Stimulated activated CD8-positive, alpha-beta memory T cell treated with anti-CD3 and anti-CD28 coated beads, Interleukin-15, amount 100 ng/mL, for 1 hour (primary cell): ENCODE results near the gene MAB21L3.

Experiments used
- DNase-seq: peaks from one replicate; pipeline ENCODE4 v3.0.0-alpha.2; 2020; ENCODE audit warnings: low read depth

Gene MAB21L3

DNA sequence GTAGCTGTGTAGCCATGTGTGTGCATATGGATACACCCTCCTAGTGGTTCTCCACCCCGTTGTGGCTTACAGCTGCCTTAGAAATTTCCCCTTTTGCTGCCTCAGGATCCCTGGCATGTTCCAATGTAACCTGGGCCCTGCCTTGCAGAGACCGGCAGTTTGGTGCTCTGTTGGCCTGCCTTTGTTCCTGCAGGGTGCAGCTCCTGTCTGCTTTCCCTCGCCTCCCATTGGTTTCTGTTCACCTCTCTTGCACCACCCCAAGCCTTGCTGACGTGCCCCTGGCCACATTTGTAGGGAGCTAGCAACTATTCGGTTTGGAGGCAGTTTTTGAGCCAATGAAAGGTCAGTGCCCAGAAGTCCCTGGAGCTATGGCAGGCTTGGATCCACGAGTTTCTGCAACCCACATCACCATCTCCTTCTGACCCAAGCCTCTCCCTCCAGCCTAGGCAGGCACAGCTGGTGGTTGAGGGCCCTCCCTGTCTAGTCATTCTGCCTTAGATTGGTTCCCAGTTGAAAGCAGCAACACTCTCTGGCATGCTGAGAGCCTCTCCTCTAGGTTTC is 54.9 kb downstream of the MAB21L3 start:
- no peak for DNase-seq

DNA sequence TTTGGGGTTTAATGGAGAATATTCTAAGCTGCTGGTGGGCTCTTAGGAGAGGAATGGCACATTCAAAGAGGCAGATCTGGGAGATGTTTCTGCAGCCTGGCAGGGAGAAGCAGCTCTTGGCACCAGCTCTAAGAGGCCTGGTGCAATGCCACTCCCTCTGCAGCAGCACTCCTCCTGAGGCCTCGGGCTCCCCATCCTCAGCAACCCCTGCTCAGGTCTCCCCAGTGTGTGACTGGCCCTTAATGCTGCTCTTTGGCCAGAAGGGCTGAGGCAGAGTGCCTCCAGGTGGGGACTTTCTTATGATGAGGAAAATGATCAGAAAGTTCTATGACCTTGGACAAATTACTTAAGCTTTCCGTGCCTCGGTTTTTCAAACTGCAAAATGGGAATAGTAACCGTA is 55.5 kb downstream of the MAB21L3 start:
- no peak for DNase-seq

DNA sequence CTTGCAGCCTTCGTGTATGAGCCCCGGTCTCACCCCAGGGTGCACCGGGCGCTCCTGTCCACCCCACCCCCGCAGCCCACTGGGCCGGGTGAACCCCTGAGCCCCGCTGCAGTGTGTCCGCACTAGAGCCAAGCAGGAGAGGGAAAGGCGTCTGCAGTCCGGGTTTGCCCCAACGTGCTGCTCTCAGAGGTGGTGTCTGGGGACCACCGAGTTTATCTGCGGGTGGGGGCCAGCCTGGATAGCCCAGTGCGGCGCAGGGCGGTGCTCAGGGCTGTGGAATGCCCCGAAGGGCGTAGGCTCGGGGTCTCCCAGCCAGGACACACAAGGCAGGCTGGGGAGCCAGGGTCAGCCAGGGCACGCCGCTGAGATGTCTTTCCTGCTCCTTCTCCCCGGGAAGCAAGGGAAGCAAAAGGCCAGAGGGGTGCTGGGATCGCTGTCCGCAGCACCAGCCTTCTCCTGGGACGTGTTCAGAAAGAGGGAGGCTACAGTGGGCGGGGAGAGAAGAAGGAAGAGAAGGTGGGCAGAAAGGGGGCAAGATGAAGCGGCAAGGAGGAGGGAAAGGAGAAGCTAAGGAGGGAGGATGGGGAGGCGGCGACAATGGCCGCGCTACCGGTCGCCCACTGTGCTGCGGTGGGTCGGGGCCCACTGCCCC is 56.6 kb downstream of the MAB21L3 start:
- no peak for DNase-seq

DNA sequence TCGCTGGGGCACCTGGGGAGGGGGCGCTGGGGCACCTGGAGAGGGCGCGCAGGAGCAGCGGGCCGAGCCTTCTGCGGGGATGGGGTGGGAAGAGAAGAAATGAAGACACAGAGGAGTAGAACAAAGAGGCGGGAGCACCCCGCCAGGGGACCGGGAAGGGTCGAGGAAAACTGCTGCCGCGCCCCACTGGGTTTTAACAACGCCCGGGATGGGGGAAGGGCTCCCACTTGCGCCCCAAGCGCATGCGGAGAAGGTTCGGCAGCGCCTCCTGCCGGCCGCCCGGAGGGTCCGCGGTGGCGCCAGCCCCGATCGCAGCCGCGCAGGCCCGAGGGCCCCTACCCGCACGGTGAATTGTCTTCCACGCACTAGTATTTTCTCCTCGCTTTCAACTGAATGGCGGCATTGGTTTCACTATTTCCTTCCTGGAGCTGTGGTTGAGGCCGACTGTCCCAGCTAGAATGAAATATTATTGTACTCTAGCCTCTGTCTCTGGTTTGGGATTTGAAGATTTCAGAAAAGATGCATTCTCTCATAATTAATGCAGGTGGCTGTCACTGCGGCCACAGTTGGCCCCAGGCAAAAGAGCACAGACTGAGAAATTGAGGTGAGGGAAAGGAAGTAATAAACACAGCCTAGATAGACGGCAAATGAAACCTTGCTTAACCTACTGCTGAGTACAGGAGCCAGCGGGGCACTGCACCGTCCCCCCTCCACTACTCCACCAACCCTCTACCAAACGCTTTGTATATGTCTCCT is 57.3 kb downstream of the MAB21L3 start:
- DNase-seq, result peak; percentile 66

DNA sequence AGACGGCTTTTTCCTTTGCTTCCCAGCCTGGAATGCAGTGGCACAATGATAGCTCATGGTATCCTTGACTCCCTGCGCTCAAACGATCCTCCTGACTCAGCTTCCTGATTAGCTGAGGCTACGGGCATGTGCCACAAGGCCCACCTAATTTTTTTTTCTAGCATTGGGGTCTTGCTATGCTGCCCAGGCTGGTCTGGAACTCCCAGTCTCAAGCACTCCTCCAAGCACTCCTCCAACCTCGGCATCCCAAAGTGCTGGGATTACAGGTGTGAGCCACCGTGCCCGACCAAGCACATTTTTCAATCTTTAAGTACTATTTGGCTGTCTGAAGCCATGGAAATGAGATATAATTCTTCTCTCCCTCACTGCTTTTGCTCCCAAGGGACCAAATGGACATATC is 58.7 kb downstream of the MAB21L3 start:
- no peak for DNase-seq

DNA sequence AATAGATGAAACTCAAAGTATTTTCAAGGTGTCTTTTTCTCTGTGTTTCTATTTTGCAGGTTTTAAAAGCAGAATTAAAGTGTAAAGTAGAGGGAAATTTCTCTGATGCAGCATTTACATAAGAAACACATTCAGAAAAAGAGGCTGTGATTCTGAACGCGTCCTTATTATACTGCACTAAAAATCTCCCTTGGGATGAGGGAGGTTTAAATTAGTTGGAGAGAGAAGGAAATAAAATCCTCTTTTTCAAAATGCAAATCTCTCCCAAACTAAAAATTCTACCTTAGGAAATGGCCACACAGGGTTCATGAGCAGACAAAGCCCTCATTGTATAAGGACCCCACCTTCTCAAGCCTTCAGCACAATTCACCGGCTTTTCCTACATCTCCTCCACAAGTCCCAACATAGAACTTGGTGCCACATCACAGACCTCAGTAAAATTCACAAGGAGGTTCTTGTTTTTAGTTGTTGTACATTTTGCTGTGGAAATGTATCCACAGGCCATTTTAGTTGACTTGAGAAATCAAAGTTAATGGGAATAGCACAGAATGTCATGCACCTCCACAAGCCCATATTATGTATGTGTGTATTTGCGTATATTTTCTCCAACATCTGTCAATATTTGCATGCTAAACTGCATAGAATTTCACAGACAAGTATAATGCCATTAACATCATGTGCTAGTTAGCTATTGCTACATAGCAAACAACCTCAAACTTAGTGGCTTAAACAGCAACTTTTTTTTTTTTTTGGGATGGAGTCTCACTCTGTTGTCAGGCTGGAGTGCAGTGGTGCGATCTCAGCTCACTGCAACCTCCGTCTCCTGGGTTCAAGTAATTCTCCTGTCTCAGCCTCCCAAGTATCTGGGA is 59.8 kb downstream of the MAB21L3 start:
- no peak for DNase-seq

DNA sequence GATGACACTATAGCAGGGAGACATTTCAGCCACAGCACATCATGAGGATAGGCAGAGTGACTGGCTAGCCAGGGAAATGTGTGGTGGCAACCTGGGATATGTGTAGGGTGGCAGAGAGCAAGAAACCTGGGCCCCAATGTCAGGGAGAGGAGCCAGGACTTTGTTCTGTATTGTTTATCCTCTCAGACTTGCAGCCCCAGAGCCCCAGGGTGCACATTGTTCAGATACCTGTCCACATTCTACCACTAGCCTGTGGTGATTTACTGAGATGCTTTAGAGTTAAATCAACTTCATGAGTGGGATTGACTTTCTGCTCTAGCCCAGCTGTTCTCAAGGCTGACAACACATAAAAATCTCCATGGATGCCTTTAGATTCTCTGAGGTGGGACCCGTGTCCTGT is 61.5 kb downstream of the MAB21L3 start:
- no peak for DNase-seq

DNA sequence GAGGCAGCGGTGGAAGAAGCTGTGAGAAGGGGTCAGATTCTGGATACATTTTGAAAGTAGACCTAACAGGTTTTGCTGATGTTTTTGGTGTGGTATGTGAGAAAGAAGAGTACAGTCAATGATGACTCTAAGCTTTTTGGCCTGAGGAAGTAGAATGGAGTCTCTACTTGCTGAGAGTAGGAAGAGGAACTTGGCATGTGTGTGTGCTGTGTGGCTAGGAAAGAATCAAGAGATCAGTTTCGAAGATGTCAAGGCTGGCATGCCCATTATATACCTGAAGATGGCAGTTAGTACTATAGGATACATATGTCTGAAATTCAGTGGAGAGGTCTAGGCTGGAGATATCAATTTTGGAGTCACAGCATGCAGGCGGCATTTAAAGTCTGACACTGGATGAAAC is 64.4 kb downstream of the MAB21L3 start:
- no peak for DNase-seq

DNA sequence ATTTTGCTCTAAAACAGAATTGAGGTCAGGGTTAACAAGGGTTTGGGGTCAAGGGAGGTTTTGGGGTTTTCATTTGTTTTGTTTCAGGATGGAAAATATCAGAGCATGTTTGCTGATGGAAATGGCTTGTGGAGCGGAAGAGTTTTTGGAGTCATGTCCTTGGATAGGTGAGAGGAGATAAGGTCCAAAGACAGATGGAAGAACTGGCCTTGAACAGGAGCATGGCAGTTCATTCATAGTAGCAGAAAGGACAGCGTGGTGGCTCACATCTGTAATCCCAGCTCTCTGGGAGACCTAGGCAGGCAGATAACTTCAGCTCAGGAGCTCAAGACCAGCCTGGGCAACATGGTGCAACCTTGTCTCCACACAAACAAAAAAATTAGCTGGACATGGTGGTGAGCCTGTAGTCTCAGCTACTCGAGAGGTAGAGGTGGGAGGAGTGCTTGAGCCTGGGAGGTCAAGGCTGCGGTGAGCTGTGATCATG is 65.1 kb downstream of the MAB21L3 start:
- DNase-seq, result no peak

DNA sequence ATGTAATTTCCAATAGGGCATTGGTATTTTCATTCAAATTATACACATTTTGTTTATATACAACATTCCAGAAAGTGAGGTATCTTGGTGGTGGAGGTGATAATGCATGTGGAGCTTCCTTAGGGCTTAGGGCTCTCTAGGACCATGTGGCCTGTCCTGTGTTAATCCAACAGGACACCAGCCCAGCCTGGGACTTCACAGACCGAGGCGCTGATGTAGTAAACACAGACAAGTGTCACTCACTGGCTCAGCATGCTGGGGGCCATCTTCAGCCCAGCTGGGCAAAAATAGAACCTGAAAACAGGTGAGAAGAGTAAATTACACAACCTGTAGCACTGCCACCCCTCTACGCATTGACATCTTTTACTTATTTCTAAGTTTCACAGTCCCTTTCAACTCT is 66.7 kb downstream of the MAB21L3 start:
- no peak for DNase-seq

DNA sequence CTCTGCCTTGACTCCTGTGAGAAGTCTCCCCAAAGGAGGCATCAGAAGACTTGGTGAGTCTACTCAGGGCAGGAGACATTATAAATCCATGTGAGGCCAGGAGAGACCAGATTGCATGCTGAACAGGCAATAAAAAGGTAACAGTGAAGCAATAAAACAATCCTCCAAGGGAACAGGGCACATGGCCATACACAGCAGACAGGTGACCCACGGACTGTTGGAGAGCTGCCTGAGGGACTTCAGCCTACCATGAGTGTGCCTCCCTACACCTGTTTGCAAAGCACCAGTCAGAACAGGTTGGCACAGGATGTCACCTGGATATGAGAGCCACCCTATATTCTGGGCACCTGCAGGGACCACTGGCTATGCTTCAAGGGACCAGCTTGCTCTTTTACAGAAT is 67.6 kb downstream of the MAB21L3 start:
- DNase-seq, result no peak

DNA sequence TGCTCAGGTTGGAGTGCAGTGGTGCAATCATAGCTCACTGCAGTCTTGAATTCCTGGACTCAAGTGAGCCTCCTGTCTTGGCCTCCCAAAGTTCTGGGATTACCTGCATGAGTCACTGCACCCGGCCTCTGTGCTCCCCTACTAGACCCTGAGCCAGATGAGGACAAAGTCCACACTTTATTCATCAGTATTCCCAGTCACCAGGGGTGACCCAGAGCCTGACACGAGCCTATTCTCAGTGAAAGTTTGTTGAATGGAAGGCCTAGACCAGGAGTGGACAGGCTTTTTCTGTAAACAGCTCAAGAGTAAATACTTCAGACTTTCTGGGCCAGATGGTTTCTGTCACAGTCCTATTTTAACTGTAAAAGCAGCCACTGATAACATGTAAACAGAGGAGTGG is 68.2 kb downstream of the MAB21L3 start:
- DNase-seq, result no peak

DNA sequence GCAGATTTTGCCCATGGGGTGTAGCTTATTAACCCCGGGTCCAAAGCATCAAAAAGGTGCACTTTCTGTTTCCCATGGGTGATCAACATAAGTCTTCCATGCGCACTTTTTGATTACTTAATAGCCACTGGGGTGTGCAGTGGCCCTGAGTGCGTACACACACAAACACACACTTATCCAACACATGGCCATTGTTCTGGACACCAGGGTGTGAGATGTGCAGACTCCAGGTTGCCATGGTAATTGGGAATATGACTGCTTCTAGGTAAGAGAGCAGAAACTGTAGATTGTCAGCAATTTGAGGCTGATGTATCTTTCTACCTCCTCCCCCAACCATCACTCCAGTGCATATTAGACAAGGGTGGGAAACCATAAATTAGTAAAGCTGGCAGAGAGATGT is 68.8 kb downstream of the MAB21L3 start:
- DNase-seq, result no peak

DNA sequence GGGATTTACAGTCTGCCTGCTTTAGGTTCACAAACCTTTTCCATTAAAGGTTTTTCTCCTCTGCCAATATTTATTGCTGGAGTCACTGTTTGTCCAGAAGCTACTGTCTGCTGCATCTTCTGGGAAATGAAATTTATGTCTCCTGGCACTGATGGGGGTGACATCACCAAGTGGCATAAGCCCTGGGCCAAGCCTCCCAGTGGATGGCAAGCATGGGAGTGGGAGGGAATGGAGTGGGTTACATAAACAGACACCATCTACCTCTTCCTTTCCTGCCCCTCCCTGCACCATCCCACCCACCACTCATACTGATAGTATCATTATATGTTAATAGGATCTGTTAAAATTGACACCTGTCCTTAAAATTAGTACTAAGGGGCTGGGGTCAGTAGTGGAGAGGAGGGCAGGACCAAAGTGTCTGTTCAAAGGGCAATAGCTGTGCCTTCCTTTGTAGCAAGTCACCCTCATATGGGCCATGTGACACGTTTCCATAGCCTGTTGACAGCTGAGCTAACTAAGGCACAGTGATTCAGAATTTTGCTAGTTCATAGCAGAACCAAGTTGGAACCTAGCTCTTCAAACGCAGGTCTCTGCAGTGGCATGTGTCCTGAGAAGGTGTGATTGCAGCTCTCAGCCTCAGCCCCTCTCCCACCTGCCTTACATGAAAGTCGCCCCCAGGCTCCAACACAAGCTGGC is 71.0 kb downstream of the MAB21L3 start:
- no peak for DNase-seq
